NB4 (cell line): ENCODE data around the gene LGALS9.
"Not testable (repeated sequence)": the region's sequence is repeated elsewhere in the genome, so short reads cannot be mapped to it uniquely, and the experiment has no call there.

Experiments used
- DNase-seq: peaks from one replicate; pipeline ENCODE4 v3.0.0; 2010; ENCODE audit warnings: low read depth
- H3K4me3 ChIP-seq: one replicate; pipeline ENCODE4 v1.5.1; 2011; ENCODE audit warnings: mild to moderate bottlenecking, low read depth, low read length, moderate library complexity
- MYC ChIP-seq: IDR thresholded peaks from 2 replicates; pipeline ENCODE4 v1.6.1; 2011; ENCODE audit warnings: low read depth, low read length
- POLR2A ChIP-seq: IDR thresholded peaks from 2 replicates; pipeline ENCODE4 v1.6.1; 2011; ENCODE audit warnings: mild to moderate bottlenecking; ENCODE audit not compliant: insufficient read length; ENCODE audit errors: extremely low read depth
- TF ChIP-seq, protein P1 (sequence below): IDR thresholded peaks from 2 replicates; pipeline ENCODE4 v1.6.1; 2011; ENCODE audit warnings: low read depth, low read length
- TF ChIP-seq, protein P2 (sequence below): IDR thresholded peaks from one replicate; pipeline ENCODE4 v1.5.1; 2012; ENCODE audit warnings: low read depth, low read length

Gene LGALS9

DNA sequence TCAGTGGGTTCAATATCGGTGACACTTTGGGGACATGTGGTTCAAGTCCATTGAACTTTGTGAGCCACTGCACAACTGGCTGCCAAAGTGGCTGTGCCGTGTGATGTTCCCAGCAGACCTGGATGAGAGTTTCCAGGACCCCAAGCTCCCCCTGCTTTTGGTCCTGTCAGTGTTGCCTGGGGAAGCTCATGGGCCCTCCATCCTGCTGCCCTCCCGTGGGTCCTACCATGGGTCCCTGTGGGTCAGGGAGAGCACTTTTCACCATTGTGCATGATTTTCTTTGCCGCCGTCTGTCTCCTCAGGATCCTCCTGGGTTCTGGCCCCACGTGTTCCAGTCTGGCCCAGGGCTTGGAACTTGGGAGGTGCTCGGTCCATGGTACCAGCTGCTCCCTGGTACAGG lies 38.1 kb downstream of the LGALS9 start:
- TF ChIP-seq POLR2A = no peak
- TF ChIP-seq, protein P1, sequence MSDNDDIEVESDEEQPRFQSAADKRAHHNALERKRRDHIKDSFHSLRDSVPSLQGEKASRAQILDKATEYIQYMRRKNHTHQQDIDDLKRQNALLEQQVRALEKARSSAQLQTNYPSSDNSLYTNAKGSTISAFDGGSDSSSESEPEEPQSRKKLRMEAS = no peak
- TF ChIP-seq, protein P2, sequence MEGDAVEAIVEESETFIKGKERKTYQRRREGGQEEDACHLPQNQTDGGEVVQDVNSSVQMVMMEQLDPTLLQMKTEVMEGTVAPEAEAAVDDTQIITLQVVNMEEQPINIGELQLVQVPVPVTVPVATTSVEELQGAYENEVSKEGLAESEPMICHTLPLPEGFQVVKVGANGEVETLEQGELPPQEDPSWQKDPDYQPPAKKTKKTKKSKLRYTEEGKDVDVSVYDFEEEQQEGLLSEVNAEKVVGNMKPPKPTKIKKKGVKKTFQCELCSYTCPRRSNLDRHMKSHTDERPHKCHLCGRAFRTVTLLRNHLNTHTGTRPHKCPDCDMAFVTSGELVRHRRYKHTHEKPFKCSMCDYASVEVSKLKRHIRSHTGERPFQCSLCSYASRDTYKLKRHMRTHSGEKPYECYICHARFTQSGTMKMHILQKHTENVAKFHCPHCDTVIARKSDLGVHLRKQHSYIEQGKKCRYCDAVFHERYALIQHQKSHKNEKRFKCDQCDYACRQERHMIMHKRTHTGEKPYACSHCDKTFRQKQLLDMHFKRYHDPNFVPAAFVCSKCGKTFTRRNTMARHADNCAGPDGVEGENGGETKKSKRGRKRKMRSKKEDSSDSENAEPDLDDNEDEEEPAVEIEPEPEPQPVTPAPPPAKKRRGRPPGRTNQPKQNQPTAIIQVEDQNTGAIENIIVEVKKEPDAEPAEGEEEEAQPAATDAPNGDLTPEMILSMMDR = no peak
- no peak for TF ChIP-seq MYC
- no peak overlapping the region for H3K4me3 ChIP-seq
- DNase-seq = no peak

DNA sequence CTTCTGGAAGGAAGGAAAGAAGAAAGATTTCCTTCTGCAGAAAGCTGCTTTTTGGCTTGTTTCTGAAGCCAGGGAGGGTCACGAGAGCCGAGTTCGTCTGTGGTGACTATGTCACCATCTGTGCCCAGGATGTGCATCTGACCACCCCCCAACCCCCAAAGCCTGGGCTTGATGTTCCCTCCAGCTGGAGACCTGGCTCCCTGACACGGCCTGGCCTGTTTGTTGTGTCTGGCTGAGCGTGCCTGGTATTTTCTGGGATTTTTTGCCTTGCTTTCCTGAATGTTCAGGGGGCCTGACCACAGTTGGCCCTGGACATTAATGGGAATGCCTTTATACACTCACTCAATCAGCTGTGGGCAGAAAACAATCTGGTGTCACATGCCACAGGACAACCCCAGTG lies 38.9 kb downstream of the LGALS9 start:
- DNase-seq = no peak
- no peak for TF ChIP-seq POLR2A
- TF ChIP-seq MYC = no peak
- TF ChIP-seq, protein P2 = no peak
- TF ChIP-seq, protein P1 = no peak
- no peak overlapping the region for H3K4me3 ChIP-seq

DNA sequence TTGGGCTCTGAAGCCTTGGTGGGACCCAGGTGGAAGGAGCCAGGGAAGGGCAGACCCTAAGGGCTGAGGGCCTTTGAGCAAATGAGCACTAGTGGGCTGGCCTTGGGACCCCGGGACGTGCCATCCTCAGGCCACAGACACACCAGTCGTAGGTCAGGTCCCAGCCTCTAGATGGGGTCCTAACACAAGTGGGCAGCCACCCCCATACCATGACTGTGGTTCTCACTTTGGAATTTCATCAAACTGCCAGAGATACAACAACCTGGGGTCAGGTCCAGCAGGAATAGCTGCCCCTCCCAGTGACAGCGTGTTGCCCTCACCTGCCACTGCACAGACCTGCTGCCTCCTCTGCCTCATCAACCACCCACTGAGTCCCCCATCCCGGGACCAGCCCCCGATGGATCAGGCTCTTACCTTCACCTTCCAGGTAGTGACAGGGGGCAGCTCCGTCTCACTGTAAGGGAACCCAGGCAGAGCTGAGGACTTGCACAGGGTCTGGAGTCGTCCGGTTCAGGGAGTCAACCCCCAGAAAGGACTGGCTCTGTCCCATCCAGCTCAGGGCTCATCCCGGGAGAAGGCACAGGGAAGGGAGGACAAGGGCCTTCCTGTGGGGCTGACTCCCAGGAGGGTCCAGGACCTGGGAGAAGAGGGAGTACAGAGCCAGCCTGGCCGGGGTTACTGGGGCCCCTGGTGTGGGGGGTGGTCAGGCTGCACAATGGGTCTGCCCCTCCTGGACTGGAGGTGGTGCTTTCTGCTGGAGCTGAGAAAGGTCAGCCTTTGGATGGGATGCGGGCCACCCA lies 40.0 kb downstream of the LGALS9 start:
- no peak overlapping the region for H3K4me3 ChIP-seq

DNA sequence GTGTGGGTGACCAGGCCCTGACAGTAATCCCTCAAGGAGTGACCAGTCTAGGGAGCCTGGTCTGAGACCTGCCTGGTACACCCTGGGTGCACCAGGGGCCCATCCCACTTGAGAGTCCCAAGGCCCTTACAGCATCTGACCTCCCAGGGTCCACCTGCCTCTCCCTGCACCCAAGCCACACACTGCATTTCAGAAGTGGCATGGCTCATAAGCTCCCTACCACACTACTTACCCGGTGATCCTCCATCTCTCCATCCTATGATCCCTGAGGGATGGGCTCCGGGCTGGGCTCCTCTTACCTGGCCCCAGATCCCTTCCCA lies 40.6 kb downstream of the LGALS9 start:
- TF ChIP-seq POLR2A = no peak
- TF ChIP-seq, protein P2 = no peak
- TF ChIP-seq, protein P1 = no peak
- no peak for TF ChIP-seq MYC
- no peak overlapping the region for H3K4me3 ChIP-seq
- DNase-seq = no peak

More for the DNA sequence above, 40.0 kb downstream of the LGALS9 start:
- DNase-seq = no peak
- TF ChIP-seq POLR2A (no peak), MYC (no peak)
- TF ChIP-seq, protein P1 = no peak
- TF ChIP-seq, protein P2 = no peak

DNA sequence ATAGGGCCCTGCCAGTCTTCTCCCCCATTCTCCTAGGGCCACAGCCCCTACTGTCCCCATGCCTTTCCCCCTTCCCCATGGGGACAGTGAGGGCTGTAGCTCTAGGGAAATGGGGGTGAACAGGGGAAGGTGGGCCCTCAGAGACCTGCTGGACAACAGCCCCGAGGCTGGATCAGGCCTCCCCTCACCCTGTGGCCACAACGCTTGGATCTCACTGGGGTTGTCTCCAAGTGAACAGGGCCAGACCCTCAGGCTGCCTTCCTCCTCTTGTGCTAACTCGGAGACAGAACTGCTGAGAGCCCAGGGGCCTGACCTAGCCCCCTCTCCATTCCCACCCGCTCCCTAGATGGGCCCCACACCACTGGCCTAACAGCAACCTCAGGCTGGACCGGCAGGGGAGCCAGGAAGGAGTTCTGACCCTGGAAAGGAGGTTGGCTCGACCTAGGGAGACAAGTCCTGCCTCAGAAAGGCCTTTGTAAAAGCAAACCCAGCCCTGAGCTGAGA lies 41.0 kb downstream of the LGALS9 start:
- not testable (repeated sequence) for DNase-seq, H3K4me3 ChIP-seq

DNA sequence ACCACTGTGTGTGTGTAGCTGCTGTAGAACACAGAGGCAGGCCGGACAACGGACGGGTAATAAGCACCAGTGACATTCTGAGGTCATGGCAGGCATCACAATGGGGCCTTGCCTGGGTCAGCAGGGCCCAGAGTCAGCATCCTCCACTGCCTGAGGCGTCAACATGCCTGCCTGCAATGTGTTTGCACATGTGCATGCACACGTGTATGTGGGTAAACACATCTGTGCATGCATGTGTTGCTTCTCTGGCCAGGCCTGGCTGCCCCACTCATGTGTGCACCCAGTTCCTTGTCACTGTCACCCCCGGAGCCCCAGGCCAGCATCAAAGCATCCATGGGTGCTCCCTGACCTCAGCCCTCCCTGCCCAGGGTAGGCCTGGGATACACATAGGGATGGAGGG lies 43.3 kb downstream of the LGALS9 start:
- DNase-seq = no peak
- TF ChIP-seq, protein P1 = no peak
- no peak for TF ChIP-seq MYC
- TF ChIP-seq POLR2A = no peak
- TF ChIP-seq, protein P2 = no peak
- H3K4me3 ChIP-seq = no peak overlapping the region
